Kidney epithelial cell (primary cell): ENCODE results near the gene MTHFS. TPM values are rescaled to one million over a fixed set of nuclear protein-coding genes. Genes with fewer than 3 reads are reported as not detected.

Experiments
- DNase-seq: peaks from one replicate; pipeline ENCODE4 v3.0.0-alpha.2; 2010; ENCODE audit warnings: low read depth
- H3K27me3 ChIP-seq: 2 replicates; pipeline ENCODE4 v1.6.0; 2011; ENCODE audit warnings: low read length; ENCODE audit not compliant: control insufficient read depth, insufficient read depth
- H3K36me3 ChIP-seq: 2 replicates; pipeline ENCODE4 v1.5.1; 2011; ENCODE audit warnings: low read length; ENCODE audit not compliant: control insufficient read depth, insufficient read depth
- H3K4me3 ChIP-seq: 2 replicates; pipeline ENCODE4 v1.5.1; 2011; ENCODE audit warnings: low read depth, mild to moderate bottlenecking, control low read depth, low read length
- CTCF ChIP-seq: IDR thresholded peaks from 2 replicates; pipeline ENCODE4 v1.5.1; 2011; ENCODE audit warnings: mild to moderate bottlenecking, moderate library complexity, low read length, control low read depth, inconsistent platforms; ENCODE audit not compliant: insufficient read depth, poor library complexity, severe bottlenecking
- total RNA-seq: library from RNA; depleted of rRNA; stranded (reverse); fragments of >200 nt; gene quantifications from 2 replicates; pipeline ENCODE4 v1.2.3, GENCODE V29; 2015

The MTHFS gene
- total RNA-seq, 1 donor from 2014 or later, result 36.5 TPM

DNA sequence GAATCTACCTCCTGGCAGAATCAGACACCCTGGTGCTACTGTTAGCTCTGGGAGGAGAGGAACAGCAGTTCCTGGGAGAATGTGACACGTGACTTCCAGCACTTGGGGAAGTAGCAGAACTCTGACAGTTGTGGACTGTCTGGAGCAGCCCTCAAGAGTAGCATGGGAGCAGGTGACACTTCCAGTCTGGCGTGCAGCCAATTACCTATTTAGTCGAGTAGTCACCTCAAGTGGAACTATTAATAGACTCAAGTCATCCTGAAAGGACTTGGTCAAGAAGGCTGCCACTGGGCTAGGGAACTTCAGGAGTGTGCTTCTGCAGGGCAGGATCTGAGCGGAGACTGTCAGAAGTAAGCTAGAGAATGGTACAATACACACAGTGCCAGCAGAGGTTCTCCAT is 62.3 kb downstream of the MTHFS start:
- Histone ChIP-seq H3K36me3 (no peaks in the 10 kb centered on the region), H3K4me3 (no peak overlapping the region), H3K27me3 (no peaks in the 10 kb centered on the region)
- no peak for DNase-seq
- TF ChIP-seq CTCF, result no peak

DNA sequence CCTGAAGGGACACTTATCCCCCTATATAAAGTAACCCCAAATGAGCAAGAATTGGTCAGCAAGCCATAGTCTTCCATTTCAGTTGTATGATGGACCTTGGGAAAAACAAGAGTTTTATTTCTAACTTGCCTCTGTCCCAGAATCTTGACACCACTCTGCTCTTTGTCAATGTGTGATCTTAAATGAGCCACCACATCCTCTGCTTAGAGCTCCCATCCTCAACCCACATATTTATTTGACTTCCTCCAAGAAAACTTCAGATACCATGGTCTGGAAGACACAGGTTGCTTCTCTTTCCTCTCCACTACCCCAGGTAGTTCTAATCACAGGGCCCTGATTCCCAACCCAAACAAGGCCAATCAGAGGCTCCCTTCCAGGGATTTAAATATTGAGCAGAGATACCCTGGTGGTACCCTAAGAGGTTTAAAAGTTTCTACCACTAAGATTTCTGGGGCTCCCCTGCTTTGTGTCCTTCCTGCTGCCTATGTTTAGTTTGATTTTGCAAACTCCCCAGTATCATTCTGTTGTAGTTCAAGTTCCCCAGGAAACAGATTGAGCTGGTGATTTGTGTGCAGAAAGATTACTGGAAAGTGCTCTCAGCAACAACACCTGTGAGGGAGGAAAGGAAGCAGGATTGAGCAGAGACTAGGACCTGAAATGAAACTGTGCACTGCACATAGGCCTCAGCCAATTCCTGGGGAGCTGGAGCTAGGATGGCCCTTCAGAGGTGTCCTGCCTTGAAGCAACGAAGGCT is 64.3 kb downstream of the MTHFS start:
- no peaks in the 10 kb centered on the region for H3K27me3 ChIP-seq
- H3K4me3 ChIP-seq, result no peak overlapping the region
- no peak for DNase-seq
- no peaks in the 10 kb centered on the region for H3K36me3 ChIP-seq
- TF ChIP-seq CTCF, result no peak

DNA sequence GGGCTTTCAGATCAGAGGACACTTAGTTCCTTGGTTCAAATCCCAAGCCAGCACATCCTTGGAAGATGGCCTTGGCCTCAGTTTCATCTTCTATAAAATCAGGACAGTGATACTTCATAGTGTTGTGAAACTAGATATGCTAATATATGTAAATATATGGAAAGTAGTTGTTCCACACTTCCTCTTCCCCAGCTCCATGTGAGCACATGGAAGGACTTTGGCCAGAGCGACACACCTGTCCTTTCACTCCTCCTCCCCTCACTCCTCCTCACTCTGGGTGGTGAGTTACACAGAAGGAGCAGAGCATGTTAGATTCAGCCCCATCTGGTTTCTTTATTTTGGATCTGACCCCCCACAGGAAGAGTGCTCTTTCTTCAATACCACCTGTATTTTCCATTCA is 65.2 kb downstream of the MTHFS start:
- Histone ChIP-seq H3K4me3 (no peak overlapping the region), H3K27me3 (no peaks in the 10 kb centered on the region), H3K36me3 (no peaks in the 10 kb centered on the region)
- no peak for TF ChIP-seq CTCF
- DNase-seq, result no peak

DNA sequence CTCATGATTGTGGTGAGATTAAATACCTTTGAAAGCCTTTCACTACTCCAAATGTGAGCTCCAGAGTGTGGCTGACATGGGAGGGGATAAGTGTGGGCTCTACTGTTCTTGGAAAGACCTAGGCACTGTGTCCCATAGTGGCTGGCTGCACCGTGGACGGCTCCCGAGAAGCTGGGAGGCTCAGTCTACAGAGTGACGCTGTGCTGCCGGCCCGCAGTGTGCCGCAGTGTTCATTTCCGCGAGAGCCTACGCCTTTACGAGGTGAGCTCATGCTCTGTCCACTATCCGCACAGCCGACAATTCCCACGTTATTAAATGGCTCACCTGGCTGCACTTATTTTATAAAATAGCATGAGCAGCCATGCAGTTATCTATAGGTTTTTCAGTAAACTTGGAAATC is 66.9 kb downstream of the MTHFS start:
- Histone ChIP-seq H3K4me3 (no peak overlapping the region), H3K36me3 (no peaks in the 10 kb centered on the region), H3K27me3 (no peaks in the 10 kb centered on the region)
- no peak for TF ChIP-seq CTCF
- no peak for DNase-seq

DNA sequence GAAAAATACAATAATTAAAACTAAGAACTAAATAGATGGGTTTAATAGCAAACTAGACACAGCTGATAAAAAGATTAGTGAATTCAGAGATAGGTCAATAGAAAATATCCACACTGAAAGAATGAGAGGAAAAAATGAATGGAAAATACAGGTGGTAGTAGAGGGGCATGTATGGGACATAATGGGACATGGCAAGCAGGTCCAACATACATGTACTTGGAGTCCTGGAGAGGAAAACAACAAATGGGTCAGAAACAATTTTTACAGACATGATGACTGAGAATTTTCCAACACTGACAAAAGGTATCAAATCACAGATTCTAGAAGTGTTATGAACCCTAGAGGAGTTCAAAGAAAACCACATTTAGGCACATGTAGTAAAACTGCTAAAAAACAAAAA is 68.4 kb downstream of the MTHFS start:
- no peak for DNase-seq
- Histone ChIP-seq H3K36me3 (no peaks in the 10 kb centered on the region), H3K4me3 (no peak overlapping the region), H3K27me3 (no peaks in the 10 kb centered on the region)
- no peak for TF ChIP-seq CTCF

DNA sequence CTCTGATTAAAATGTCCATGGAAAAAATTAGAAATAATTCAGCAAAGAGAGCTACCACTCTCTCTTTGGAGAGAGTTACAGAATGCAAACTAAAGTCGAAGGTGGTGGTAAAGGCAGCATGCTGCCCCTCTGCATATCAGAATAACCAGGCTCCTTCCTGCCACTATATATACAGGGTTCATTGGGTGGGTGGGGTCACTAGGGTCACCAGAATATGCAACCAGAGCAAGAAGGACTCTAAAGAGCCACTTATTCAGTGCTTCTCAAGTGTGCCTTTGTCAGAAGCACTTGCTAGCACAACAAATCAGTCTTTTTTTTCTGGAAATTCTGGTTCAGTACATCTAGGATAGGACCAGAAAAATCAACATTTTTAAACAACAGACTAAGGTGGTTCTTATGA is 70.0 kb downstream of the MTHFS start:
- no peak for TF ChIP-seq CTCF
- no peaks in the 10 kb centered on the region for H3K36me3 ChIP-seq
- no peaks in the 10 kb centered on the region for H3K27me3 ChIP-seq
- DNase-seq, result no peak
- no peak overlapping the region for H3K4me3 ChIP-seq
